Upper lobe of left lung (tissue), 4 donors: ENCODE results near the gene PWWP2B.

Experiments used
- CTCF ChIP-seq, 6 experiments: fragments of 450-650 bp in 4 of 6; fragments of 200-600 bp in 2 of 6; sonication (generic) in 2 of 6; IDR thresholded peaks; one replicate each; pipeline ENCODE4 v1.5.1; 2016 to 2019; ENCODE audit warnings: antibody characterized with exemption in 6 of 6
- EP300 ChIP-seq, 4 donors: sonication (generic); formaldehyde crosslinking; IDR thresholded peaks; one replicate each; pipeline ENCODE4 v1.5.1; 2017; ENCODE audit warnings: antibody characterized with exemption in 4 of 4, control low read depth in 2 of 4
- POLR2A ChIP-seq, 4 donors: fragments of 450-650 bp; IDR thresholded peaks; one replicate each; pipeline ENCODE4 v1.5.1; 2016 to 2017; ENCODE audit warnings: antibody characterized with exemption in 4 of 4, mild to moderate bottlenecking in 2 of 4
- POLR2AphosphoS5 ChIP-seq, 2 donors: sonication (generic); formaldehyde crosslinking; IDR thresholded peaks; one replicate each; pipeline ENCODE4 v1.5.1; 2017; ENCODE audit warnings: antibody characterized with exemption in 2 of 2

GRCh38 chr10:132463333-132464255, 66.6 kb downstream of the PWWP2B start:
- TF ChIP-seq CTCF (IDR thresholded peaks at IDR 0.05), result peak in 1 of 6 experiments; percentile 13
- TF ChIP-seq POLR2A (IDR thresholded peaks at IDR 0.05), result no peak
- TF ChIP-seq EP300 (IDR thresholded peaks at IDR 0.05), result no peak
- TF ChIP-seq POLR2AphosphoS5 (IDR thresholded peaks at IDR 0.05), result no peak
